Stomach smooth muscle (tissue), 2 donors: ENCODE results near the gene DMTF1.

Source experiments
- H3K27ac ChIP-seq: one replicate; pipeline ENCODE4 v1.7.0; 2013; ENCODE audit warnings: mild to moderate bottlenecking, low read length, inconsistent platforms
- H3K27me3 ChIP-seq, 2 donors: one replicate each; pipeline ENCODE4 v1.7.0; 2013; ENCODE audit warnings: low read length in 2 of 2; ENCODE audit not compliant: insufficient read depth in 2 of 2, control insufficient read depth in 1 of 2
- H3K36me3 ChIP-seq, 2 donors: one replicate each; pipeline ENCODE4 v1.7.0; 2013; ENCODE audit warnings: low read length in 2 of 2; ENCODE audit not compliant: control insufficient read depth in 2 of 2, insufficient read depth in 2 of 2
- H3K4me1 ChIP-seq: one replicate; pipeline ENCODE4 v1.7.0; 2013; ENCODE audit warnings: low read length; ENCODE audit not compliant: control insufficient read depth, insufficient read depth
- H3K4me3 ChIP-seq, 2 donors: one replicate each; pipeline ENCODE4 v1.7.0; 2013; ENCODE audit warnings: low read length in 2 of 2
- H3K9ac ChIP-seq, 2 donors: one replicate each; pipeline ENCODE4 v1.7.0; 2013; ENCODE audit warnings: low read length in 2 of 2, mild to moderate bottlenecking in 1 of 2
- H3K9me3 ChIP-seq, 2 donors: one replicate each; pipeline ENCODE4 v1.7.0; 2013; ENCODE audit warnings: low read length in 2 of 2; ENCODE audit not compliant: control insufficient read depth in 2 of 2
- donor health status: healthy.
- donor health status: Pancreatic carcinoma.

Gene DMTF1

DNA sequence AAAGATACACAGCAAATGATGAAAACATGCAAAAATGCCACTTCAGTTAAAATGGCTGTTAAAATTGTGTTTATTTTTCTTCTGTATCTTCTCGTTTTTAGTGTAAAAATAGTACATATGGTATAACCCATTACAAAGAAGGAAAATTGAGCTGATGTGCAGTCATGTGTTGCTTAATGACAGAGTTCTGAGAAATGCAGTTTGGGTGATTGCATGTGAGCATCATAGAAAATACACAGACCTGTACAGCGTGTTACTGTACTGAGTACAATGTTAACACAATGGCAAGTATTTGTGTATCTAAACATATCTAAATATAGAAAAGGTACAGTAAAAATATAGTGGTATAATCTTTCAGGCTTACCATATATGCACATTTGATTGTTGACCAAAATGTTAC is 7.3 kb downstream of the DMTF1 start:
- no peak overlapping the region for H3K27ac ChIP-seq
- H3K4me1 ChIP-seq: no peaks in the 10 kb centered on the region
- H3K9me3 ChIP-seq: no peaks in the 10 kb centered on the region
- no peak overlapping the region for H3K4me3 ChIP-seq
- H3K36me3 ChIP-seq: no peaks in the 10 kb centered on the region
- no peak overlapping the region for H3K9ac ChIP-seq
- H3K27me3 ChIP-seq: no peaks in the 10 kb centered on the region

DNA sequence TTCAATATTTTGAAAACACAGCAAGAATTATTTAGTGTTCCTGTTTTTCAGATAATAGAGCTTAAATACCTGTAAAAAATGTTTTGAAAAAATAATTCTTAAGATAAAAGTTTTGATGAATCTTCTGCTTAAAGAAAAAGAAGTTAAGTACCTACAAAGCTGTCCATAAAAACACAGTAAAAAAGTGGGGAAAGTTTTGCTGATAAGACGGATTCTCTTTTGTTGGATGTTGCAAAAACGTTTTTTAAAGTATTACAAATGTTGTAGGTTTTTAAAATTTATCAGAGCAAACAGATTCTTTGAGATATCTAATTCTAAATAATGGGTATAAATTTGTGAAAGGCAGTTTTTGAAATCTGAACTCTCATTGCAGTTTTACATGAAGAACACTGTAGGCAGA is 12.2 kb downstream of the DMTF1 start:
- Histone ChIP-seq H3K4me1 (no peaks in the 10 kb centered on the region), H3K27ac (no peak overlapping the region), H3K27me3 (no peaks in the 10 kb centered on the region), H3K9ac (no peak overlapping the region), H3K4me3 (no peak overlapping the region), H3K36me3 (peaks cover 21 to 45% of the 10 kb centered on the region in 2 donors), H3K9me3 (no peaks in the 10 kb centered on the region)

DNA sequence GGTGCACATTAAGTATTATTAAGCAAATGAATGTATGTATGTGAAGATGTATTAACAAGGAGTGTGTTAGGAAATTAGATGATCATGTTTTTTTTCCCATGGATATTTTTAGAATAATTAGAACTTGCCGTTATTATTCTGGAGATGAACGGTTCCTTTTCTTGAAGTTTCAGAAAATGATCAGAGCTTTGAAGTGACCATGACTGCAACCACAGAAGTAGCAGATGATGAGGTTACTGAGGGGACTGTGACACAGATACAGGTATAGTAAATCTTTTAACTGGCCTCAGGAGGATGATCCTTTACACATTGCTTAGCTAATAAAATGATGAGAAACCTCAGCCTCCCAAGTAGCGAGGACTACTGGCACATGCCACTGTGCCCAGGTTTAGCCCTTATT is 18.6 kb downstream of the DMTF1 start:
- Histone ChIP-seq H3K27ac (no peak overlapping the region), H3K9me3 (no peaks in the 10 kb centered on the region), H3K4me1 (no peaks in the 10 kb centered on the region), H3K27me3 (no peaks in the 10 kb centered on the region), H3K9ac (no peak overlapping the region), H3K36me3 (peaks cover 36 to 70% of the 10 kb centered on the region in 2 donors), H3K4me3 (no peak overlapping the region)

DNA sequence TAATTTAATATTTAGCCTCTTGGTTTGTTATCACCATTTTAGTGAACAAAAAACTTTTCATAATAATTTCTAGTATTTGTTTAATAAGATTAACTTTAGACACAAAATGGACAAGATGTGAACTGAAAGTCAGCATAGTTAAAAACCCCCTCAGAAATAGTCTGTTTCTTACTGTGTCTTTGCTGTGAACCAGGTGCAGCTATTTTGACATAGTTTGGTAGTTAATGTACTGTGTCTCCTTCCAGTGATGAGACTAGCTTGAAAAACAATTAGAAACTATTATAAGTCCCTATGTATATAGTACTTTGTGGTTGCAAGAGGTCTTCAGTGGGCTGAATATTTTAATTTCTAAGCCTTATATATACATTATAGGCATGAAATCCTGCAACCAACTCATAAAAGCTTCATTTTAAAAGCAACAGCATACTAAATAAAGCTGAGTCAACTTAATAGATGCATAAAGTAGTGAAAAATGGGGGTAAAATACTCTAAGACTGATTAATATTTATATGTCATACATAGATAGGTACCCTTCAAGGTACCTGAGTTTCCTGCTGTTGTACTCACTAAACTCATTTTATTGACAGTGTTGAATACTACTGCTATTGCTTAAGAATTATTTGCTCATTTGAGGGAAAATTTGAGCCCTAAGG is 19.2 kb downstream of the DMTF1 start:
- Histone ChIP-seq H3K4me3 (no peak overlapping the region), H3K4me1 (no peaks in the 10 kb centered on the region), H3K9ac (no peak overlapping the region), H3K27me3 (no peaks in the 10 kb centered on the region), H3K9me3 (no peaks in the 10 kb centered on the region), H3K36me3 (peaks cover 34 to 68% of the 10 kb centered on the region in 2 donors), H3K27ac (no peak overlapping the region)

DNA sequence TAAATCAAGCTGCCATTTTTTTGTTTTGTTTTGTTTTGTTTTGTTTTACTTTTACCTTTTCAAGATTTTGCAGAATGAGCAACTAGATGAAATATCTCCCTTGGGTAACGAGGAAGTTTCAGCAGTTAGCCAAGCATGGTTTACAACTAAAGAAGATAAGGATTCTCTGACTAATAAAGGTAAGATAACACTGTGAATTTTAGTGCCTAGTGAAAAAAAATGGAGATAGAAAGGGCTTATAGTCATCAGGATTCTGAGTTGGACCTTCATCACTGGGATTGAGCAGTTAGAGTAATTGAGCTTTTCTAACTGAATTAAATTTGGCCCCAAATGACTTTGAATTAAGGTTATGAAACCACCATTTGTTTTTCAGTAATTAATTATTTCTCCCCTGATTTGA is 21.2 kb downstream of the DMTF1 start:
- H3K36me3 ChIP-seq: peaks cover 21 to 48% of the 10 kb centered on the region in 2 donors
- no peaks in the 10 kb centered on the region for H3K9me3 ChIP-seq
- no peaks in the 10 kb centered on the region for H3K27me3 ChIP-seq
- no peak overlapping the region for H3K9ac ChIP-seq
- no peak overlapping the region for H3K27ac ChIP-seq
- H3K4me1 ChIP-seq: no peaks in the 10 kb centered on the region
- H3K4me3 ChIP-seq: no peak overlapping the region

DNA sequence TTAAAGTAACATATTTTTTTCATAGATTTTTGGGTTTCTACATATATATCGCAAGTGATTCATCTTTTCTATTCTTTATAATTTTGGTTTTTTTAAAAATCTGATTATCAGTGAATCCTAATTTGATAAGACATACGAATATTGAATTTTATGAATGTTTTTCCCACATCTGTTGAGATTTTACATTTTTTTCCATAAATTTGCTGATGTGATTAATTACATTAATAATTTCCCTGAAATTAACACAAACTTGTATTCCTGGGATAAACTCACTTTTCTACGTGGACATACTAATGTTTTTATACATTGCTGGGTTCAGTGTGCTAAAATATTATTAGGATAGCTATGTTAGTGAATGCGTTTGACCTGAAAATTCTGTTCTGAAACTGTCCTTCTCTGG is 26.1 kb downstream of the DMTF1 start:
- no peak overlapping the region for H3K9ac ChIP-seq
- H3K27ac ChIP-seq: no peak overlapping the region
- no peaks in the 10 kb centered on the region for H3K9me3 ChIP-seq
- H3K4me1 ChIP-seq: no peaks in the 10 kb centered on the region
- no peak overlapping the region for H3K4me3 ChIP-seq
- H3K27me3 ChIP-seq: no peaks in the 10 kb centered on the region
- peaks cover 20 to 24% of the 10 kb centered on the region in 2 donors for H3K36me3 ChIP-seq

DNA sequence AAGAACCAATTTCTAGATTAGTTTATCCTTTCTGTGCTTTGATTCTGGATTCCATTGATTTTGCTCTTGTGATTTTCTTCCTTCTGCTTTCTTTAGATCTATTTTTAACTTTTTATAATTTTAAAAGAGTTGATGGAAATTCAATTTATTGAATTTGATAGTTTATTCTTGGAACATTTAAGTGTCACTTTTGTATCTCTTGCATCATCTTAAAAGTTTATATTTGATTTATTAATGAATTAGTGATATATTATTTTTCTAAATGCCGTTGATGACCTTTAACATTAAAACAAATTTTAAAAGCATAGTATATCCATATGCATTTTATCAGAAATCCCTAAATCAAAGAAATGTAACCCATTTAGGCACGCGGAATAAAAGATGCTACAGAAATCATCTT is 26.9 kb downstream of the DMTF1 start:
- H3K4me1 ChIP-seq: no peaks in the 10 kb centered on the region
- H3K9me3 ChIP-seq: no peaks in the 10 kb centered on the region
- H3K4me3 ChIP-seq: no peak overlapping the region
- H3K9ac ChIP-seq: no peak overlapping the region
- H3K36me3 ChIP-seq: peaks cover 16 to 28% of the 10 kb centered on the region in 2 donors
- H3K27ac ChIP-seq: no peak overlapping the region
- no peaks in the 10 kb centered on the region for H3K27me3 ChIP-seq

DNA sequence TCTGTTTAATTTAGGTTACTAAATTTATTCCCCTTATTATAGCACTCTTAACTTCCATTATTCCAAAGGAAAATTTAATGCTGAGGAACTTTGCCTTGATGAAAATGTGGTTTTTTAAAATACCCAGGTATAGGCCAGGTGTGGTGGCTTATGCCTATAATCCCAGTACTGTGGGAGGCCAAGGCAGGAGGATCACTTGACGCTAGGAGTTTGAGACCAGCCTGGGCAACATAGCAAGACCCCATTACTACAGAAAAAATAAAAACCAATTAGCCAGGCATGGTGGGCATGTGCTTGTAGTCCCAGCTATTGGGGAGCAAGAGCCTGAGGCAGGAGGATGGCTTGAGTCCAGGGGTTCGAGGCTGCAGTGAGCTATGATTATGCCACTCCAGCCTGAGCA is 34.9 kb downstream of the DMTF1 start:
- peaks cover 3% of the 10 kb centered on the region for H3K4me1 ChIP-seq
- H3K27ac ChIP-seq: no peak overlapping the region
- no peak overlapping the region for H3K9ac ChIP-seq
- no peaks in the 10 kb centered on the region for H3K9me3 ChIP-seq
- H3K36me3 ChIP-seq: peaks cover 33 to 50% of the 10 kb centered on the region in 2 donors
- H3K27me3 ChIP-seq: no peaks in the 10 kb centered on the region
- H3K4me3 ChIP-seq: no peak overlapping the region

DNA sequence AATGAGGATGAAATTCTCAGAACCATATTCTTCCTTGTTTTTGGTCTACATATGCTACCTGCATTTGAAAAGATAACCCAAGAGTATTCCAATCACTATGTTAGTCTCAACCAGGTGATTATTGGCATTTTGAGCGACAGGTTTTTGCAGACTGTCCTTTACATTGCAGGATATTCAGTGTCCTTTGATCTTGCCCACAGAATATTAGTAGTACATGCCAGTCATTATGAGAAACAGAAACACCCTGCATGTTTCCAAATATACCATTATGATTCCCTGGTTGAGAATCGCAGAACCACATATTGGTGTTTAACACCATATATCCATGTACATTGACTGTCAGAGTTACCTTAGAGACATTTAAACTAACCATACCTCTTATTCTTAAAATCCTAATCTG is 36.7 kb downstream of the DMTF1 start:
- H3K27me3 ChIP-seq: no peaks in the 10 kb centered on the region
- no peaks in the 10 kb centered on the region for H3K9me3 ChIP-seq
- no peak overlapping the region for H3K27ac ChIP-seq
- H3K4me3 ChIP-seq: no peak overlapping the region
- H3K36me3 ChIP-seq: peaks cover 33 to 43% of the 10 kb centered on the region in 2 donors
- no peak overlapping the region for H3K9ac ChIP-seq
- H3K4me1 ChIP-seq: peaks cover 3% of the 10 kb centered on the region

DNA sequence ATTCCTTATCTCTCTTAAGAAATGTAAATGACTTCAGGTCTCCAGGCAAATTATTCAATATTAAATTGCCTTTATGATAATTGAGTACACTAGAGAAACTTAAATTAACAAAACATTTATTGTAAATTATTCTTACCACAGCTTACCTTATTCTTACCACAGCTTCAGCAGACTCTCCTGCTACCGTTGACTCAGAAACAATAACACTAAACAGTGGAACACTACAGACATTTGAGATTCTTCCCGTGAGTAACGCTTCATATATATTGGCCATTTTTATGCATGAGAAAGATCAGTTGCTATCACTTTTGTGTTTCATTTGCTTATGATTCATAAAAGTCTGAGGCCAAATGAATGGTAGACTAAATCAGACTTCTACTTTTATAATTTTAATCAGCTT is 38.5 kb downstream of the DMTF1 start:
- Histone ChIP-seq H3K9ac (no peak overlapping the region), H3K36me3 (peaks cover 37 to 38% of the 10 kb centered on the region in 2 donors)

DNA sequence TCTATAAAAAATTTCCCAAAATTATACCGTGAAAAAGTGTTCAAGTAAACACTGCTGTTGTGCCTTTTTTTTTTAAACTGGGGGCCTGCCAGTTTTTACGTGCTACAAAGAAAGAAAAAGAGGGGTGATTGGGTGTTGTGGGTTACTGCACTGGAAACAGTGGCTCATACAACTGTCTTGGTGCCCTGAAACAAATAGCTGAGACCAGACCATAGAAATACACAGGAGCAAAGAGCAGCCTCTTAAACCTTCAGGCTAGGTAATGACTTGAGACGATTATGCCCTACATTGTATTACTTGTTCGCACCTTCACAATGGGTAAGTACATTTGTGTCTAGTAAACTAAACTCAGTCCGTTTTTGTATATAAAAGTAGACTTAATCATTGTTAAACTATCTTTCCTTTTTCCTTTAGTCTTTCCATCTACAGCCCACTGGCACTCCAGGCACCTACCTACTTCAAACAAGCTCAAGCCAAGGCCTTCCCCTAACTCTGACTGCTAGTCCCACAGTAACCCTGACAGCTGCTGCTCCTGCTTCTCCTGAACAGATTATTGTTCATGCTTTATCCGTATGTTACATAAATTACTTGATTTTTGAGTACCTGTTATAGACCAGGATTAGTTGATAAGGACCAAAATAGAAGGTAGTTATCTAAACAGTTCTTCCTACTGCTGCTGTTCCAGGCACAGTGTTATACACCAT is 40.7 kb downstream of the DMTF1 start:
- Histone ChIP-seq H3K4me1 (peaks cover 3% of the 10 kb centered on the region), H3K27ac (no peak overlapping the region), H3K9me3 (no peaks in the 10 kb centered on the region), H3K36me3 (peaks cover 34% of the 10 kb centered on the region in 2 donors), H3K9ac (no peak overlapping the region), H3K27me3 (no peaks in the 10 kb centered on the region), H3K4me3 (no peak overlapping the region)

More for the DNA sequence above, 38.5 kb downstream of the DMTF1 start:
- no peaks in the 10 kb centered on the region for H3K27me3 ChIP-seq
- H3K4me1 ChIP-seq: peaks cover 3% of the 10 kb centered on the region
- H3K9me3 ChIP-seq: no peaks in the 10 kb centered on the region
- no peak overlapping the region for H3K4me3 ChIP-seq
- H3K27ac ChIP-seq: no peak overlapping the region
